Neural progenitor cell (in vitro differentiated cells): ENCODE results near the gene KDM5C. TPM values are rescaled to one million over a fixed set of nuclear protein-coding genes. Genes with fewer than 3 reads are reported as not detected.
A peak's percentile ranks its signal among the peaks of the same experiment; 100 is the strongest.

Source experiments
- DNase-seq: peaks from one replicate; pipeline ENCODE4 v3.0.0-alpha.2; 2016; ENCODE audit warnings: low spot score
- H2AFZ ChIP-seq: fragments of 200-600 bp; sonication (generic); replicated peaks from 2 replicates; pipeline ENCODE4 v1.6.1; 2016; ENCODE audit warnings: antibody characterized with exemption
- H3F3A ChIP-seq: fragments of 200-600 bp; sonication (generic); 2 replicates; pipeline ENCODE4 v1.6.1; 2016; ENCODE audit warnings: antibody characterized with exemption, low read depth
- H3K27ac ChIP-seq: fragments of 200-600 bp; sonication (generic); 2 replicates; pipeline ENCODE4 v1.5.1; 2016; ENCODE audit warnings: mild to moderate bottlenecking
- H3K27me3 ChIP-seq: fragments of 200-600 bp; sonication (generic); 2 replicates; pipeline ENCODE4 v1.6.1; 2016; ENCODE audit warnings: mild to moderate bottlenecking, moderate library complexity
- H3K36me3 ChIP-seq: fragments of 200-600 bp; sonication (generic); 2 replicates; pipeline ENCODE4 v1.5.1; 2016
- H3K4me1 ChIP-seq: fragments of 200-600 bp; sonication (generic); 2 replicates; pipeline ENCODE4 v1.6.1; 2016; ENCODE audit warnings: mixed run types
- H3K4me2 ChIP-seq: fragments of 200-600 bp; sonication (generic); 2 replicates; pipeline ENCODE4 v1.6.1; 2016
- H3K4me3 ChIP-seq: fragments of 200-600 bp; sonication (generic); 2 replicates; pipeline ENCODE4 v1.5.1; 2016
- H3K79me2 ChIP-seq: fragments of 200-600 bp; sonication (generic); 2 replicates; pipeline ENCODE4 v1.6.1; 2016; ENCODE audit warnings: low read depth
- H3K9ac ChIP-seq: fragments of 200-600 bp; sonication (generic); 2 replicates; pipeline ENCODE4 v1.6.1; 2016
- H3K9me3 ChIP-seq: fragments of 200-600 bp; sonication (generic); 2 replicates; pipeline ENCODE4 v1.5.1; 2016; ENCODE audit warnings: low read depth
- H4K20me1 ChIP-seq: fragments of 200-600 bp; sonication (generic); 2 replicates; pipeline ENCODE4 v1.6.1; 2016; ENCODE audit warnings: low read depth
- H3K27ac Mint-ChIP-seq: 3 replicates; pipeline ENCODE4 v1.8.0; 2021; ENCODE audit warnings: mixed read lengths
- H3K27me3 Mint-ChIP-seq: 2 replicates; pipeline ENCODE4 v1.8.0; 2022; ENCODE audit warnings: low read depth, mild to moderate bottlenecking, inconsistent platforms, moderate library complexity, mixed read lengths; ENCODE audit not compliant: insufficient read depth
- H3K36me3 Mint-ChIP-seq: 3 replicates; pipeline ENCODE4 v1.8.0; 2021; ENCODE audit warnings: mixed read lengths
- H3K4me1 Mint-ChIP-seq: 3 replicates; pipeline ENCODE4 v1.8.0; 2021; ENCODE audit warnings: mixed read lengths
- H3K4me3 Mint-ChIP-seq: 3 replicates; pipeline ENCODE4 v1.8.0; 2021; ENCODE audit warnings: mild to moderate bottlenecking, moderate library complexity, mixed read lengths
- H3K9me3 Mint-ChIP-seq: 3 replicates; pipeline ENCODE4 v1.8.0; 2020; ENCODE audit warnings: mixed read lengths
- CTCF ChIP-seq: fragments of 200-600 bp; sonication (generic); IDR thresholded peaks from 2 replicates; pipeline ENCODE4 v1.5.1; 2017; ENCODE audit warnings: antibody characterized with exemption, mild to moderate bottlenecking
- EZH2 ChIP-seq: fragments of 200-600 bp; sonication (generic); IDR thresholded peaks from 2 replicates; pipeline ENCODE4 v1.6.1; 2017; ENCODE audit warnings: antibody characterized with exemption, mild to moderate bottlenecking, moderate library complexity
- EZH2phosphoT487 ChIP-seq: fragments of 200-600 bp; sonication (generic); IDR thresholded peaks from 2 replicates; pipeline ENCODE4 v1.6.1; 2017; ENCODE audit warnings: antibody characterized with exemption
- total RNA-seq: library from RNA; depleted of rRNA; stranded (reverse); fragments of >200 nt; gene quantifications from 2 replicates; pipeline ENCODE4 v1.2.3, GENCODE V29; 2015; ENCODE audit warnings: low replicate concordance

The KDM5C gene
- total RNA-seq, 1 donor from 2014 or later = 118 TPM

DNA sequence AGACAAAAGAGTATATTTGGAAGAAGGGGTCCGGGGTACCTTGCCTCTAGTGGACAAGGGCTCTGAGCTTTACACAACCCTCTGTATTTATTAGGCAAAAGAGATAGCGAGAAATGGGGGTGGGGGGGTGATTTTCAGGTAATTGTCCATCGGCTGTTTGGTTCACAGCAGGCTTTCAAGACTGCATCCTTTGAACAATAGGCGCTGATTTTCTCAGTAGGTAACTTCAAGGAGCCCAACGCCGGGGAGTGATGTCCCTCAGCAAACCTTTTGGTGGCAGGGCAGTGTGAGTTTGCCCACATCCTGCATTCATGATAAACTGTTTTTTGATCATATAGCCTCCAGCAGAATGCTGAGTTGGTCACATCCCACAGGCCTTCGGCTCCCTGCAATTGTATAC, 61.6 kb downstream of the KDM5C start:
- H3K4me3 Mint-ChIP-seq = no peak overlapping the region
- peak; percentile 20 for DNase-seq
- Histone ChIP-seq H2AFZ (no peak overlapping the region), H3K4me3 (no peak overlapping the region), H3F3A (no peaks in the 10 kb centered on the region), H3K9me3 (no peaks in the 10 kb centered on the region), H3K79me2 (no peaks in the 10 kb centered on the region), H4K20me1 (no peaks in the 10 kb centered on the region), H3K4me2 (no peak overlapping the region), H3K9ac (no peak overlapping the region), H3K4me1 (peaks cover 9% of the 10 kb centered on the region), H3K27me3 (no peaks in the 10 kb centered on the region), H3K36me3 (no peaks in the 10 kb centered on the region), H3K27ac (no peak overlapping the region)
- H3K4me1 Mint-ChIP-seq = peaks cover 24% of the 10 kb centered on the region
- no peak overlapping the region for H3K27ac Mint-ChIP-seq
- H3K9me3 Mint-ChIP-seq = no peaks in the 10 kb centered on the region
- H3K27me3 Mint-ChIP-seq = peaks cover 4% of the 10 kb centered on the region
- H3K36me3 Mint-ChIP-seq = peaks cover 2% of the 10 kb centered on the region
- TF ChIP-seq EZH2 (no peak), CTCF (no peak), EZH2phosphoT487 (no peak)

DNA sequence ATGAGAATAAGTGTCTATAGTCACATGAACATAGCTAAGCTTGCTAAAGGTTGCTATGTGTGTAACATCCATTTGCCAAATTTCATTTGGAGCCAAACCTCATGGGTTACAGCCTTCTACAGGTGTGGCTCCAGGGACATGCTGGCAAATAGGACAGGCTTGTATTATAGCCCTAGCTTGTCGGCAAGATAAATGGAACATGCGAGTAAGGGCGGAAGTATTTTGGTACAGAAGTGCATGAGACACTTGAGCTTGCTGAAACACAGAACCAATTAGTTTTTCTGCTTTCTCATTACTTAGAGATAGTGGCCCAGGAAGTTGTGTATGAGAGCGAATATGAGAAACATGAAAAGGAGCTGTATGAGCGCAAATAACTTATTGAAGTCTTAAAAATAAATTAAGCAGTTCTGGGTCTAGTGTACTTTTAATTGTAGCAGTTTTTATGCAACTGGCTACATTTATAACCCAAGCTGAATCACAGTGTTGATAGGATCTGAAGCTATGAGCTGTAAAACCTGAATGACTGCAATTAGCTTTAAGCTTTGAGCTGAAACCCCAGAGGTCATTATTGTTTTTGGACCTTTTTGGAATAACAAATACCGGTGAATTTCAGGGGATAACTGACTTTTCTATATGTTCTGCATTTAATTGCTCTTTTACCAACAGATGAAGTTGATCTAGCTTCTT, 64.6 kb downstream of the KDM5C start:
- no peaks in the 10 kb centered on the region for H4K20me1 ChIP-seq
- no peaks in the 10 kb centered on the region for H3F3A ChIP-seq
- H3K9me3 ChIP-seq = peaks cover 3% of the 10 kb centered on the region
- H2AFZ ChIP-seq = no peak overlapping the region
- Mint-ChIP-seq H3K36me3 (peaks cover under 1% of the 10 kb centered on the region), H3K9me3 (peaks cover 5% of the 10 kb centered on the region), H3K4me3 (no peak overlapping the region), H3K27me3 (peaks cover 5% of the 10 kb centered on the region), H3K27ac (no peak overlapping the region), H3K4me1 (peaks cover 24% of the 10 kb centered on the region)
- no peaks in the 10 kb centered on the region for H3K36me3 ChIP-seq
- H3K4me3 ChIP-seq = no peak overlapping the region
- H3K27ac ChIP-seq = no peak overlapping the region
- no peaks in the 10 kb centered on the region for H3K27me3 ChIP-seq
- peaks cover 9% of the 10 kb centered on the region for H3K4me1 ChIP-seq
- no peak for DNase-seq
- no peaks in the 10 kb centered on the region for H3K79me2 ChIP-seq
- TF ChIP-seq CTCF (no peak), EZH2 (no peak), EZH2phosphoT487 (no peak)
- H3K4me2 ChIP-seq = no peak overlapping the region
- no peak overlapping the region for H3K9ac ChIP-seq

GRCh38 chrX:53159184-53159583, 65.8 kb downstream of the KDM5C start:
- peaks cover 2% of the 10 kb centered on the region for H3K36me3 Mint-ChIP-seq

More at GRCh38 chrX:53159184-53159583, 65.8 kb downstream of the KDM5C start:
- Histone ChIP-seq H3K4me2 (no peak overlapping the region), H3F3A (no peaks in the 10 kb centered on the region), H3K79me2 (no peaks in the 10 kb centered on the region), H2AFZ (no peak overlapping the region), H4K20me1 (no peaks in the 10 kb centered on the region), H3K9me3 (peaks cover 3% of the 10 kb centered on the region), H3K27me3 (no peaks in the 10 kb centered on the region), H3K9ac (no peak overlapping the region), H3K4me1 (peaks cover 9% of the 10 kb centered on the region), H3K4me3 (no peak overlapping the region), H3K36me3 (no peaks in the 10 kb centered on the region), H3K27ac (no peak overlapping the region)
- Mint-ChIP-seq H3K4me3 (no peak overlapping the region), H3K27me3 (peaks cover 5% of the 10 kb centered on the region), H3K4me1 (peaks cover 24% of the 10 kb centered on the region), H3K9me3 (peaks cover 13% of the 10 kb centered on the region), H3K27ac (no peak overlapping the region)
- TF ChIP-seq EZH2 (no peak), CTCF (no peak), EZH2phosphoT487 (no peak)
- no peak for DNase-seq
